GM21367 (cell line): ENCODE data around the gene COL5A1.

Experiments
- ATAC-seq: cut with Tn5 transposase; IDR thresholded peaks from one replicate; pipeline ENCODE4 v1.9.1; 2021; ENCODE audit not compliant: unreplicated experiment

Gene COL5A1

DNA sequence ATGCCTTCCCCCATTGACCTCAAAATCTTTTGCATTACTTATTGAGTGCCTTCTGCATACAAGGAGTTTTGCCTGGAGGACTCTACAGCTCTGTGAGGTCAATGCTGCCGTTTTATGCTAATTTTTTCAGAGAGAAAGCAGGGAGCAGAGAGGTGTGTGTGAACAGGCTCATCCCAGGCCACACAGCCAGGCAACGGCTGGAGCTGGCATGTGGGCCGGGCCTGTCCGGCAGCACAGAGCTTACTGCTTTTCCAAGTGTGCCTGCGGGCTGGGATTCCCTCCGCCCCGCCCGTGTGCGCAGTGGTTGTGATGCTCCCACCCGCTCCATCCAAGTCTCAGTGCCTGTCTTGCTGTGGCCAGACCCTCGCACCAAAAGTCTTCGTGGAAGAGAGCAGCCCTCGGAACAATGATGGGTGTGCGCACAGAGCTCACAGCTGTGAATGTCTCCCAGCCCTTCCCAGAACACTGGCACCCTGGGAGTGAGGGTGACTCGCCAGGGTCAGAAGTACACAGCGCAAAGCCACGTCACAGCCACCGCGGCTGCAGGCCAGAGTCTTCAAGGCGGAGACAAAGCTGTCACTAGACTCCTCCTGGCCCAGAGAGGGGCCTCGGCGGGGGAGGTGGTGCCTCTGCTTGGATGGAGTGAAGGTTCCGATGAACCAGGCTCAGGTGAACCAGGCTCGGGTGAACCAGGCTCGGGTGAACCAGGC, 82.8 kb downstream of the COL5A1 start:
- ATAC-seq, result no peak

DNA sequence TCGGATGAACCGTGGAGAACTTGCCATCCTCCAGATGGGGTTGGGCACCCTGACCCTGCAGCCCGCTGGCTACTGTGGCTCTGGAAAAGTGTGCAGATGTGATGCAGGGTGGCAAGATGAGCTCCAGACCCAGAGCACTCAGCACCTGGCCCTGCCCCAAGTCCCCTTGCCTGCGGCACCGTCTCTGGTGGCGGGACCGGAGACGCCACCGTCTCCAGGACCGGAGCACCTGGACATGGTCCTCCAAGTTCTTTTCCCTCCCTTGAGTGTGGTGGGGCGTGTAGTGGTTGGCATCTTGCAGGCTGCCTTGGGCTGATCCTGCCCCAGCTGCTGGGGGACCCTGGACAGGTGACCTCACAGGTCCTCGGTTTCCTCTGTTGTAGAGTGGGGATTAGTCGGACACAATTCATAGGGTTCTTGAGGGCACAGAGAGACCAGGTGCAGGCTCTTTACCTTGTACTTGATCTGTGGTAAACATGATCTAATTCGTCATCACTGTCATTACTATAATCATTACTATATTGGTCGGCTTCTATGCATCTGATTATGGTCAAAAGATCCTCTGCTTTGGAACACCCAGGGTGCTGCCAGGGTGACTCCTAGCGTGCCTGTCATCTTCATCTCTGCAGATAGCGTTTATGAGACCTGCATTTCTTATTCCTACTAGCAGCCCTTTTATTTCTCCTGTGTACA, 83.5 kb downstream of the COL5A1 start:
- no peak for ATAC-seq

DNA sequence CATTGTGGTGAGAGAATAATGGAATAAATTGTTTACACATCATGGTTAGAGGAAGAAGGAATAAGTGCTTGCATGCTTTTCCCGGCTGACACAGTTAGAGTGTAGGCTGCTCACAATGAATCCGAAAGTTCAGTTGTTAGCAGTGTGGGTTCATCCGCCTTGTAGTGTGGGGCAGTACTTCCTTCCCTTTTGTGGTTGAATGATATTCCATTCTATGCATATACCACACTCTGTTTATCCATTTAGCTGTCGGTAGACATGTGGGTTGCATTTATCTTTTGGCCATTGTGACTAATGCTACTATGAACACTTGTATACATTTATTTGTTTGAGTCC, 84.0 kb downstream of the COL5A1 start:
- no peak for ATAC-seq

DNA sequence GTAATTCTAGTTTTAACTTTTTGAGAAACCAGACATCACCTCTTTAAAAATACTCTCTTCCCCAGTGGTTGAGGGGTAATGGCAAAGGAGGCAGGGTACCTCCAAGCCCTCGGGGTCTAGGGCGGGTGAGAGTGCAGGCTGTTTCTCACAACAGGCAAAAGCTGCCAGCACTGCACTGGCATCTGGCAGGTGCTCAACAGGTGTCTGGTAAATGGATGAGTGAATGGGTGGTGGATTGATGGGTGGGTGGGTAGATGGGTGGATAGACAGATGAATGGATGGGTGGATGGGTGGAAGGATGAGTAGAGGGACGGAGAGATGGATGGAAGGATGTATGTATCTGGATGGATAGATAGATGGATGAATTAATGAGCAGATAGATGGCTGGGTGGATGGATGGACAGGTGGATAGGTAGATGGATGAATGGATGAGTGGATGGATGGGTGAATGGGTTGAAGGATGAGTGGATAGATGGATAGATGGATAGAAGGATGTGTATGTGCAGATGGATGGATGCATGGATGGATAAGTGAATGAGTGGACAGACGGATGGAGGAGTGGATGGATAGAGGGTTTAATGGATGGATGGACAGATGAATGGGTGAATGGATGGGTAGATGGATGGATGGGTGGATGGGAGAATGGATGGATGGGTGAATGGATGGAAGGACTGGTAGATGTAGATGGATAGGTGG, 84.6 kb downstream of the COL5A1 start:
- ATAC-seq, result no peak

DNA sequence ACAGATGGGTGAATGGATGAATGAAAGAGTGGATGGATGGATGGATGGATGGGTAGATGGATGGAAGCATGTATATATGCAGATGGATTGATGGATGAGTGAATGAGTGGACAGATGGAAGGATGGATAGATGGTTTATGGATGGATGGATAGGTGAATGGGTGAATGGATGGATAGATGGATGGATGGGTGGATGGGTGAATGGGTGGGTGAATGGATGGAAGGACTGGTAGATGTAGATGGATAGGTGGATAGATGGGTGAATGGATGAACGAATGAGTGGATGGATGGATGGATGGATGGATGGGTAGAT, 85.1 kb downstream of the COL5A1 start:
- ATAC-seq, result no peak

DNA sequence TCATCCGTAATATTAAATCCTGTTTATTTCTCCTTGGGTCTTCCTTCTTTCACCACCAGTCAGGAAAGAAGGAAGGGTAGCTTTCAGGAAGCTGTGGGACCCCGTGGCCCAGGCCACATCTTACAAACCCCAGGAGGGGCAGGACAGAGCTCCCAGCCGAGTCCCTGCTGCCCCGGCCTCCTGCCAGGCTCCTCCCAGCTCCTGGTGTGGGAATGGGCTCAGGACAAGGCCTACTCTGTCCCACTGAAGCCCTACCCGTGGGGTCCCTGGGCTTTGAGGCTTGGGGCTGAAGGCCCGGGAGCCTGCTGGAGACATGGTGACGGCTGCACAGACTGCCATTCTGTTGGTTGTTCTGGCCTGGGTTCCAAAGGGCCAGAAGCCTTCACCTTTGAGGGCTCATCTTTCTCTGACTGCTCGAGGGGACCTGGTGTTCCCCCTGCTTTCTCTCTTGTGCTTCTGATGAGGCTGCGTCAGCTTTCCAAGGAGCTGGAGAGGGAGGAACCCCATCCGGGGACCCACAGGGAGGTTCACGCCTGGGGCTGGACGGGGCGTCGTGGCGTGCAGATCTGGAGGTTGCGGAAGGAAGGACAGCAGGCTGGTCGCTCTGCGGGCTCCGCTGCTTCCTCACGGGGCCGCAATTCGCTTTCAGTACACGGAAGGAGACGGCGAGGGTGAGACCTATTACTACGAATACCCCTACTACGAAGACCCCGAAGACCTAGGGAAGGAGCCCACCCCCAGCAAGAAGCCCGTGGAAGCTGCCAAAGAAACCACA, 86.6 kb downstream of the COL5A1 start:
- ATAC-seq, result no peak

DNA sequence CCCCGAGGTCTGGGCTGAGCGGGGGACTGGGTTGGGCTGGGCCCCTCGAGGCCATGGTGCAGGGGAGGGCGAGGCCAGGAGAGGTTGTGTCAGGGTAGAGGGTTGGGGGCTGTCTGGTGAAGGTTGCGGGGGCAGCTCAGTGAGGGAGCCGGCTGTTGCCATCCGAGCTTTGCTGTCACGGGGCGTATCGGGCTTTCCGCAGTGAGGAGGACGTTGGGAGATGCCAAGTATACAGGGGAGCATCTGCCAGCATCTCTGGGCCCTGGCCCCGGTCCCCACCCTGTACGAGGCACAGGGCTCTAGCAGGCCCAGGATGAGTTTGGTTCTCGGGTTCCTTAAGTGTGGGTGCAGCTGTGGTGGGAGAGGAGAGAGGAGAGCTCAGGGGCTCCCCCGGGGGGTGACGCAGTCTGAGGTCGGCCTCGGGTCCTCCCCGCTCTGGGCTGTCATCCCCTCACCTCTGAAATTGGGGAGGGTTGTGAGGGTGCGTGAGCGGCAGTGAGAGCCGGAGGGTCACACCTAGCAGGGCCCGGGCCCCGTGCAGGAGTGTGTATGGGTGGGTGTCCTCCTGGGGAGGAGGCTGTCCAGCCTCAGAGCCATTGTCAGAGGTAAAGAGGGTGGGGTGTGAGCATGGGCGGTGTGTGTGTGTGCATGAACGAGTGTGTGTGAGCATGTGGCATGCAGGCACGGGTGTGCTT, 87.3 kb downstream of the COL5A1 start:
- ATAC-seq, result no peak

DNA sequence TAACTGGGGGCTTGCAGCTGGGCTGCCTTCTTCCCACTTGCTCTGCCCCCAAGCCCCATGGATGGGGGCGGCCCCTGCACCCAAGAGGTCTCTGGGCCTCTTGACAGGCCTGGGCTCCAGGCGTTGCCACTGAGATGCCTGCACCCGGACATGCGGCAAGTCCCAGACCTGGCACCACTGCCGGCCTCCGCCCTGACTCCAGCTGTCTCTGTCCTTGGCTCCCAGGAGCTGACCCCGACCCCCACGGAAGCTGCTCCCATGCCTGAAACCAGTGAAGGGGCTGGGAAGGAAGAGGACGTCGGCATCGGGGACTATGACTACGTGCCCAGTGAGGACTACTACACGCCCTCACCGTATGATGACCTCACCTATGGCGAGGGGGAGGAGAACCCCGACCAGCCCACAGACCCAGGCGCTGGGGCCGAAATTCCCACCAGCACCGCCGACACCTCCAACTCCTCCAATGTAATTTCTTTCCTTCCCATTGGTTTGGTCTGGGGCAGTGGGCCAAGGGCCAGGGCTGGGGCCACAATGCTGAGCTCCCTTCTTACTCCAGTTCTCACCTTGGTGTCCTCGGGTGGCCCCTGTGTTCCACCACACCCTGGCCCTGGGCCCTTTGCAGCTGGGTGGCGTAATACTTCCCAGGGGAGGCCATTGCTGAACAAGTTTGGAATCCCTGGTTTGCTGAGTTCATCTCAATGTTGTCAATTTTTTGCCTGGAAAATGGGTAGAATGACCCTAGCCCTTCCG, 88.6 kb downstream of the COL5A1 start:
- ATAC-seq, result no peak

DNA sequence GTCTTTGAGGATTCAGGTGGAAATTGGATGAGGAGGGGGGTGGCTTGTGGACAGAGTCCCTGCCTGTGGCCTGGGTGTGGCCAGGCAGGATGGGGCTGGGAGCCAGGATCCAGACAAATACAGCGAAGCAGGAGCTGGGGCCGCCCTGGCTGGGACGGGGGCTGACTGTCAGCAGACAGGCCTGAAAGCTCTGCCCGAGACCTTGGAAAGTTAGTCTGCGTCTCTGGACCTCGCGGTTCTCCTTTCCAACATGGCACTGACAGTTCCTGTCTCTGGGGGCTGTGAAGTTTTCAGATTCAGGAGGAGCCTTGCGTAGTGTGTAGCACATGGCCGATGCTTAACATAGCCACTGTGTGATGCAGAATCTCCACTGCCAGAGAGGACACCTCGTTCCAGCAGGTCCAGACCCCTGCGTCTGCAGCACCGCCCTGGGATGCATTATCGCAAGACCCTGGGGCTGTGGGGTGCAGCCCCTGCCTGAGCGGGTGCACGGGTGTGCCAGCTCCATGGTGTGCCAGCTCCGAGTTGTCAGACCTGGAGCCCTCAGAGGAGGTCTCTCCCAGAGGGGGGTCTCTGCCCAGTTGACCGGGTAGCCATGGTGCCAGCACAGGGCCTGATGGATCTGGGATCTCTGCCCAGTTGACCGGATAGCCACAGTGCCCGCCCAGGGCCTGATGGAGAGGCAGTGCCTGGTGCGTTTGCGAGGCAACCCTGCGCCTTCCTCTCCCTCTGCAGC, 89.3 kb downstream of the COL5A1 start:
- no peak for ATAC-seq

DNA sequence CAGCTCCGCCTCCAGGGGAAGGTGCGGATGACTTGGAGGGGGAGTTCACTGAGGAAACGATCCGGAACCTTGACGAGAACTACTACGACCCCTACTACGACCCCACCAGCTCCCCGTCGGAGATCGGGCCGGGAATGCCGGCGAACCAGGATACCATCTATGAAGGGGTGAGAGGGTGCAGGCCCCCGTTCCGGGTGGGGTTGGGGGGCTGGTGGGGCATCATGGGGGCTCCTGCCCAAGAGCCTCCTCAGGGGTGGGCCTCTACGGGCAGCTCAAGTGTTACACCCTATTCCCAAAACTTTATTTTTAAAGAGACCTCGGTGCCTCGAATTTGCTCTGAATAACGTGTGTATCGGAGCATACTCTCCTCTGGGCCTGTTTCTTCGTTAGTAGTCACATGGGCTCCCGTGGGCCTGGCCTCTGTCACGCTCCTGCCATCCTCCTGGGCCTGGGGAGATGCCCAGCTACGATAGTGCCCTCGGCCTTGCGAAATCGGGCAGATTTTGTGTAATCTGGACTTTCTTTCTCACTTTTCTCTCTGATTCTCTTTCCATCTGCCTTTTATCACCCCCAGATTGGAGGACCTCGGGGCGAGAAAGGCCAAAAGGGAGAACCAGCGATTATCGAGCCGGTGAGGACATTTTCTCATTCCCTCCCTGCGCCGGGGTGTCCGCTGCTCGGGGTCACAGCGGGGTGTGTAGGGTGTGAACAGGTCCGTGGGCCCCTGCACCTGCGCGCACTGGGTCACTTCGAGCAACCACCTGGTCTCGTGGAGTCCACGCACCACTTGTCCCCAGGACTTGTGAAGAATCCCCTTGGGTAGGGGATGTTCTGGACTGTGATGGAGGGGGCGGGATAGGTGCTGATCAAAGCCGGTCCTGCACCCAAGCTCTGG, 90.1 kb downstream of the COL5A1 start:
- ATAC-seq, result no peak

DNA sequence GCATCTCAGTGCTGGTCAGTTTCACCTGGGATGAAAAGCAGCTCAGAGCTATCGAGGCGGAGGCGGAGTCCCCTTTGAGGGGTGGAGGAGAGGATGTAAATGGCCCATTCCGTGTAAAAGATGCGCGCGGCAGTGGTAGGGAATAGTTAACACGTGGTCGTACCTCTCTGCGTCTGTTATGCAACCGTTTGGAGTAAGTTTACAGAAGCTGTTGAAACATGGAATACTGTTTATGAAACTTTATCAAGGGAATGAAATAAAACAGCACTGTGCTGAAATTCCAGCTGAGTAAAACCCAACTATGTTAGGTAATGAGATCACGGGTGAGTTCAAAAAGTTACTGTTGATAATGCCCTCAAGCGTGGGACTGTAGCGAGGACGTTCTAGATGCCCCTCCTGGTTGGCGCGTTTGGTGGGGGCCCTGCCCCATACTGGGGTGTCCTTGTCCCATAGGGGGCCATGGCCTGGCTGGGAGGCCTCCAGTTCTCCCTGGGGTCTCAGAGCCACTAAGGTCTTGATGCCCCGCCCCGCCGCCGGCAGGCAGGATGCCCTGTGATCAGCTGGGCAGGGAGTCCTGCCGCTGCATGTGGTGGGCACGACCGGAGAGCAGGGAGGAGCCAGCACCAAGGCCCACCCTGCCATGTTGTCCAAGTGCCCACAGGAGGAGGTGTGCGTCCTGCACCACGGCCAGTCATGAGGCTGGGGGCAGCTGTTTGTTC, 90.9 kb downstream of the COL5A1 start:
- no peak for ATAC-seq

DNA sequence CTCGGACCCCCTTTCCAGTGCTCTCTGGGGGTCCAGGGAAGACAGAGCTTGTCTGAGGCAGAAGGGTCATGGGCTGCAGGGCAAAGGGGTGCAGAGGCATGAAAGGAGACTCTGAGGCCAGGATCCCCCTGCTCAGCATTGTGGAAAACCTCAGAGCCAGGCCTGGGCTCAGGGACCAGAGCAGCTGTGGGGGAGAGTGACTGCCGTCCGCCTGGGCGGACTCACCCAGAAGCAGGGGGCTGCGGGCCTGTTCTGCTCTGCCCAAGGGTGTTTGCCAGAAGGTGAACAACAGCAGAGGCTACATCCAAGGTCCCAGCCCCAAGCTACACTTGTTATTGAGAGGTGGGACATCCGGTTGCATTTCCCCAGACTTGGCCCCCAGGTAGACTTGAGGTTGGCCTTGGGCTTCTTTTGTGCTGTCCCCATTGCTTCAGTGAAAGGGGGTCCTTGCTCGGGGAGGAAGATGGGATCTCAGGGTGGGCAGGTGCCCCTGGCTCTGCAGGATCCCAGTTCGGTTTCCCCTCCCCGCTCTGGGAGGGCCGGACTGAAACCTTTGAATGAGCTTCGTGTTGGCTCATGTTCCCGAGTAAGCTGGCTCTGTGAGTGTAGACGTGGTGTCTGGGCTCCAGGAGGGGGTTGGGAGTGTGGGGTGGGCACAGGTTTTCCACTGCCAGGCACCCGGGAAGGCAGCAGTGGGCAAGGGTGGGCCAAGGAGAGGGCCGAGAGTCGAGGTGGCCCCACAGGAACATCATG, 92.1 kb downstream of the COL5A1 start:
- no peak for ATAC-seq

DNA sequence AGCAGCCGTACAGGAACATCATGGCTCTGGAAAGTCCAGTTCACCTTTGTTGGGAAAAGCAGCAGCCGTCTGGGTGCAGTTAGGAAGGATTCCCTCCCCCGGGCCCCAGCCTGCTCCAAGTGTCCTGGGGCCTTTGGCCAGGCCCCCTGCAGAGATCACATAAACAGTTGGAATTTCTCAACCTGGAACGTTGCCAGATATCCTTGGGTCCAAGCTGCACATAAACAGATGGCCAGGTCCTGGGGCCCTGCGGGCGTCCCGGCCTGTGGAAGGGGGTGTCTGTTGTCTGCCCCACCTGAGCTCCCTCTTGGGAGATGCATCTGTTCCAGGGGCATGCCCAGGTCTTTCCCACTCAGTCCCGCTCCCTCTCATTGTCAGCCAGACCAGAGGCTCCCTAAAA, 92.7 kb downstream of the COL5A1 start:
- no peak for ATAC-seq

DNA sequence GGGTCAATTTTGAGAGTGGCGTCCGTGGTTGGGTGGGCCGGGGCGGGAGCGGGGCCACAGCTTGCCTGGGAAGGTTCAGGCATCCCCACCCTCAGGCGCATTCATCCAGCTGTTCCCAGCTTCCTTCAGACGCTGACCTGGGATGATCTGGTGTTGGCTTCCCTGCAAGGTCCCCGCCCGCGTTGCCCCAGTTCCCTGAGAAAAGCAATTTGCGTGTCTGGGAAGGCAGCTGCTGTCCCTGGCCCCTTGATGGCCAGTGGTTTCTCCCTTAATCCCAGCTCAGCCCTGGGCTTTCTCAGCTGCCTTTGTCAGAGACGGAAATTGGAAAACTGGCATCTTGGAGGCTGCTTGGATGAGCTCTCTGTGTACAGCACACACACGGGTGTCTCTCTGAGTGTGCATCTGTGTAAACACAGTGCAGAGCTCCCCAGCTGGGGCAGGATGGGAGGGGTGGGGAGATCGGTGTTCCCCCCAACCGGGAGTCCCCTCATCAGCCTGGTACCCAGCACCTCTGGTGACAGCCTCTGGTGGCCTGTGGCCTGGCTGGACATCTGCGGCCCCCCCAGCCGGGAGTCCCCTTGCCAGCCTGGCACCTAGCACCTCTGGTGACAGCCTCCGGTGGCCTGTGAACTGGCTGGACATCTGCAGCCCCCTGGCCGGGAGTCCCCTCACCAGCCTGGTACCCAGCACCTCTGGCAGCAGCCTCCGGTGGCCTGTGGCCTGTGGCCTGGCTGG, 94.0 kb downstream of the COL5A1 start:
- ATAC-seq, result no peak

DNA sequence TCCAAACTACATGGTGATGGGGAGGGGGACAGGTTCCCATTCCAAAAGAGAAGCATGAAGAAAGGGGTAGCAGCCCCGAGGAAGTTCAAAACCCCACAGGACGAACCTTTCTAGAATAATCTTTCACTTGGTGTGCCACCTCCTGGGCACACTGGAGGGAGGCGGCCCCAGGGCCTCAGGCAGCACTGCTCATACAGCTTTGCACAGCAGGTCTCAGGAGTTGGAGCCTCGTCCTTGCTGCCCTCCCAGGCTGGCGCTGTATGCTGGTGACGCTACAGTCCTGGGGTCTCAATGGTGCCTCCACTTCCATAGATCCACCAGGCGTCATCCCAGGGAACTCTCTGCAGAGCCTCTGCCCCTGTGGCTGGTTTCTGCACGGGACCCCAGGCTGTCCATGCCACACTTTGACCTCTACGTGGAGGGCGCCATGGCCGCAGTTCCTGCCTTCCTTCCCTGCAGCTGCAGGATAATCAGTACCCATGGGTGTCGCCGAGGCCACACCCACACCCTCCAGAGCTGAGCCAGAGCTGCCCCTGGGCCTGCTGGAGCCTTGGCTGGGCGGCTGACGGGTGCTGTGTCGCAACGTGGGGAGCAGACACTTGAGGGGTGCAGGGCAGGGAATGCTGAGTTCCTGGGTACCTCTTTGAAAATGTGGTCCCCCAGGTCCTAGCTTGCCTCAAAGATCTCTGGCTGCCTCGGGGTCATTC, 95.3 kb downstream of the COL5A1 start:
- no peak for ATAC-seq
